Lung (tissue), 12 donors: ENCODE results near the gene CISD3. TPM values are rescaled to one million over a fixed set of nuclear protein-coding genes. Genes with fewer than 3 reads are reported as not detected.

Experiments
- ATAC-seq: fragments of 200-7000 bp; cut with Tn5 transposase; one replicate; pipeline ENCODE4 v1.9.1; 2020; ENCODE audit warnings: moderate number of reproducible peaks; ENCODE audit not compliant: insufficient read depth, low FRiP score
- DNase-seq, 3 donors: peaks; one replicate each; pipeline ENCODE4 v3.0.0-alpha.2; 2013 to 2017
- H3K27ac ChIP-seq, 2 donors: one replicate each; pipeline ENCODE4 v1.5.1; 2013; ENCODE audit warnings: mild to moderate bottlenecking in 2 of 2, moderate library complexity in 2 of 2, control low read depth in 1 of 2, inconsistent platforms in 1 of 2, low read depth in 1 of 2, low read length in 1 of 2
- H3K27me3 ChIP-seq, 3 donors: one replicate each; pipeline ENCODE4 v1.5.1; 2013; ENCODE audit warnings: low read length in 2 of 3; ENCODE audit not compliant: control insufficient read depth in 3 of 3, insufficient read depth in 3 of 3
- H3K36me3 ChIP-seq, 4 donors: one replicate each; pipeline ENCODE4 v1.5.1; 2013; ENCODE audit warnings: low read length in 4 of 4, mild to moderate bottlenecking in 1 of 4, moderate library complexity in 1 of 4; ENCODE audit not compliant: control insufficient read depth in 4 of 4, insufficient read depth in 4 of 4
- H3K4me1 ChIP-seq, 5 donors: one replicate each; pipeline ENCODE4 v1.5.1; 2013; ENCODE audit warnings: low read length in 5 of 5, mild to moderate bottlenecking in 2 of 5, moderate library complexity in 1 of 5; ENCODE audit not compliant: control insufficient read depth in 5 of 5, insufficient read depth in 5 of 5
- H3K4me3 ChIP-seq: one replicate; pipeline ENCODE4 v1.5.1; 2013; ENCODE audit warnings: mild to moderate bottlenecking, control low read depth, moderate library complexity
- H3K9ac ChIP-seq, 2 donors: one replicate each; pipeline ENCODE4 v1.5.1; 2013; ENCODE audit warnings: low read length in 2 of 2, control low read depth in 1 of 2; ENCODE audit not compliant: insufficient read depth in 1 of 2
- H3K9me3 ChIP-seq, 4 donors: one replicate each; pipeline ENCODE4 v1.5.1; 2013; ENCODE audit warnings: low read length in 3 of 4, mild to moderate bottlenecking in 1 of 4, moderate library complexity in 1 of 4; ENCODE audit not compliant: control insufficient read depth in 4 of 4, insufficient read depth in 3 of 4
- CTCF ChIP-seq: IDR thresholded peaks from 2 replicates; pipeline ENCODE4 v1.5.1; 2012; ENCODE audit warnings: mild to moderate bottlenecking; ENCODE audit errors: control extremely low read depth, extremely low read depth
- WGBS, 2 donors: extraction: QIAGEN DNeasy Blood & Tissue Kit; methylation state at CpG; one replicate each; pipeline ENCODE4 v1.1.7; 2013; 5-methylcytosine and 5-hydroxymethylcytosine counted together
- polyA plus RNA-seq, 2 donors: library from polyadenylated mRNA; stranded (reverse); fragments of 200-250 nt; gene quantifications; one replicate each; pipeline ENCODE4 v1.2.1, GENCODE V29; 2013
- total RNA-seq, 2 donors: library from RNA; depleted of rRNA in 1 of 2; stranded (reverse); fragments of >200 nt in 1 of 2; gene quantifications; one replicate each; pipeline ENCODE4 v1.2.1, GENCODE V29; 2014 to 2021
- donor health status: control.
- donor health status: control.
- donor health status: Bipolar disorder and iron deficiency.
- donor health status: healthy.
- donor health status: DM: yes; HTN: yes; CAD: no.

CISD3 gene
- total and polyA plus RNA-seq, 4 donors: 2.4 to 49.7 (median 38.0) TPM

GRCh38 chr17:38713456-38714075 is 16.6 kb upstream of the CISD3 start:
- ATAC-seq (no peak), DNase-seq (no peak)
- no peak overlapping the region for H3K9ac ChIP-seq
- H3K27ac ChIP-seq: peak overlapping the region in 1 of 2 donors; percentile 8
- H3K4me3 ChIP-seq: no peak overlapping the region
- H3K9me3 ChIP-seq: no peaks in the 10 kb centered on the region
- H3K4me1 ChIP-seq: peaks cover 0 to 4% (median 0%) of the 10 kb centered on the region in 5 donors
- WGBS, 2 donors: 77 to 86% methylated on average over 11 of the region's 11 CpGs
- peaks cover 20 to 76% (median 42%) of the 10 kb centered on the region in 4 donors for H3K36me3 ChIP-seq
- no peaks in the 10 kb centered on the region for H3K27me3 ChIP-seq
- TF ChIP-seq CTCF: no peak

- Histone ChIP-seq H3K9me3 (no peaks in the 10 kb centered on the region), H3K27me3 (no peaks in the 10 kb centered on the region), H3K4me1 (peaks cover 0 to 4% (median 0%) of the 10 kb centered on the region in 5 donors), H3K27ac (no peak overlapping the region), H3K4me3 (no peak overlapping the region), H3K9ac (no peak overlapping the region), H3K36me3 (peaks cover 20 to 81% (median 37%) of the 10 kb centered on the region in 4 donors)
- WGBS, 2 donors: 84 to 88% methylated on average over 9 of the region's 9 CpGs
- ATAC-seq: no peak
- TF ChIP-seq CTCF: no peak
- DNase-seq: no peak
Measured at GRCh38 chr17:38715216-38715943, 14.8 kb upstream of the CISD3 start.

- TF ChIP-seq CTCF: no peak
- Histone ChIP-seq H3K9ac (no peak overlapping the region), H3K36me3 (peaks cover 20 to 85% (median 45%) of the 10 kb centered on the region in 4 donors), H3K4me3 (no peak overlapping the region), H3K27ac (no peak overlapping the region), H3K9me3 (no peaks in the 10 kb centered on the region), H3K4me1 (peaks cover 0 to 5% (median 0%) of the 10 kb centered on the region in 5 donors), H3K27me3 (no peaks in the 10 kb centered on the region)
- ATAC-seq: no peak
- 95 to 96% methylated on average over 18 of the region's 18 CpGs for WGBS, 2 donors
- no peak for DNase-seq
Measured at GRCh38 chr17:38716368-38717005, 13.7 kb upstream of the CISD3 start.
